ENCODE measurements around the gene HACL1.
"Not testable (repeated sequence)": the region's sequence is repeated elsewhere in the genome, so short reads cannot be mapped to it uniquely, and the experiment has no call there.

Gene HACL1

DNA sequence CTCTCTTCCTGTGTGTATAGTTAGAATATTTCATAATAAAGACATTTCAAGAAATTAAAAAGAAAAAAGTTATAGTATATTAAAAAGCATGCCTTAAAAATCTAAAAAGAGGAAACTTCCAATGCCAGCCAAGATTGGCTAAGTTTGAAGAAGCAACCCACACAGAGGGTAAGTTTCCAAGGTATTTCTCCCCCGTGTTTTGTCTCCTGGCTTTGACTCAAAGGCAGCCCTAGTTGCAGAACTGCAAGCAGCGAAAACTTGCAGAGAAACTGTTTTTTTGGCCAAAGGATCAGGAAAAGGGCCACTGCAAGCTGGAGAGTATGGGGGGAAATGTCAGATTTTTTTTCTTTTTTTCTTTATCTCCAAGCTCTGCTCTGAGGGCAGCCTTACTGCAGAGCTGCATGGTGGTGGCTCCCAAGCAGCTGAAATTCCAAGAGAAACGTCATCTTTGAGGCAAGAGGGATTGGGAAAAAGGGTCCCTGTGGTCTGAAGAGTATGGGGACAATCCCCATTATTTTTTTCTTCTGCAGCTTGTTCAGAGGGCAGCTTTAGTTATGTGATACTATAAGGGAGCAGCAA, 23.0 kb downstream of the HACL1 start:
- DNase-seq: no peak

- DNase-seq: no peak
Measured at GRCh38 chr3:15576475-15576874, 24.9 kb downstream of the HACL1 start.

DNA sequence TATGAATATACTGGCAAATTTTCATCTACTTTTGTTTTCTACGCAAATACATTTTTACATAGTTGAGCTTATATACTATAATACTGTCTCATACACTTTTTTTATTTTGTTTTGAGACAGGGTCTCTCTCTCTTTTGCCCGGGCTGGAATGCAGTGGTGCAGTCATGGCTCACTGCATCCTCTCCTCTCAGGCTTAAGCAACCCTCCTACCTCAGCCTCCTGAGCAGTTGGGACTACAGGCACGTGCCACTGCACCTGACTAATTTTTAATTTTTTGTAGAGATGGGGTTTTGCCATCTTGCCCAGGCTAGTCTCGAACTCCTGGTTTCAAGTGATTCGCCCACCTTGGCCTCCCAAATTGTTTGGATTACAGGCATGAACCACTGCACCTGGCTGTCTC, 25.9 kb downstream of the HACL1 start:
- no peak for DNase-seq

- DNase-seq: no peak
Measured at GRCh38 chr3:15572138-15572537, 29.2 kb downstream of the HACL1 start.

DNA sequence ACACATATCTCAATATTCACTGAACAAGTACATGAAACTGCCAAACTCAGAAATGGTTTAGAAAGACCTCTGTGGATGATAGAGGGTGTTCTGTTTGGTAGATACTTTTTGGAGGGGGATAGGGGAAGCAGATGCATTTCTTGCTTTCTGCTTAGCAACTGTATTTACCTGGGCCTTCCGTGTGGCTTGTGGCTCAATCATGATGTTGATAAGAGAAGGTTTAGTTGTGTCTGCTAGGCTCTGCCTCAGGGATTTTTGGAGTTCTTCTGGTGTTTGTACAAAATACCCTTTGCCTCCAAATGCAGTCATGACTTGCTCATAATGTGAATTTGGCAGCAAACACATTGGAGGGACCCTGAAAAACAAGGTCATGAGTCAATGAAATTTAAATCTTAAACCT, 38.2 kb downstream of the HACL1 start:
- DNase-seq: no peak

DNA sequence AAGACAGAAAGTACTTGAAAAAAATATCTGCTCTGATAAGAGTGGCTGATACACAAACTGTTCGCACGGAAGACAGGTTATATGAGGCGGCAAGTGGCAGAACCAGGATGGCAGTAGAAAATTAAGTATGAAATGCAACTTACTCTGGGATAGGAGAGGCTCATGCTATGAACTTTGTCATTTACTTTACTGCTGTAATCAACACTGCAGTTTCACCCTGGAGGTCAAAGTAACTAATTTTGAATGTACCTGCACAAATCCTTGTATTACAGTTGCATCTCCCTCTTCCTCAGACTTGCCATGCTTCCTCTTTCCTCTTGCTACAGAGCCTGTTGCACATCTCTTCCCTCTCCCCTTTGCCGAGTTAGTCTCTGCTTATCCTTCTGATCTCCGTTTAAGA, 38.8 kb downstream of the HACL1 start:
- DNase-seq: no peak

DNA sequence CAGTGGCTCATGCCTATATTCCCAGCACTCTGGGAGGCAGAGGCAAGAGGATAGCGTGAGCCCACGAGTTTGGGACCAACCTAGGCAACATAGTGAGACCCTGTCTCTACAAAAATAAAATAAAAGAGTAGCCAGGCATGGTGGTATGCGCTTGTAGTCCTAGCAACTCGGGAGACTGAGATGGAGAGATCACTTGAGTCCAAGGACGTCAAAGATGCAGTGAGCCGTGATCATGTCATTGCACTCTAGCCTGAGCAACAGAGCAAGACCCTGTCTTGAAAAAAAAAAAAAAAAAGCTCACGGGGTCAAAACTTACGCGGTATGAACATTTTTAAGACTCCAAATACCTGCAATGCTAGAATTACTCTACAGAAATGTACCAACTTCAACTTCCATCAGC, 42.8 kb downstream of the HACL1 start:
- DNase-seq: no peak

GRCh38 chr3:15557511-15557946, 43.8 kb downstream of the HACL1 start:
- DNase-seq: peak; percentile 74 to 89

DNA sequence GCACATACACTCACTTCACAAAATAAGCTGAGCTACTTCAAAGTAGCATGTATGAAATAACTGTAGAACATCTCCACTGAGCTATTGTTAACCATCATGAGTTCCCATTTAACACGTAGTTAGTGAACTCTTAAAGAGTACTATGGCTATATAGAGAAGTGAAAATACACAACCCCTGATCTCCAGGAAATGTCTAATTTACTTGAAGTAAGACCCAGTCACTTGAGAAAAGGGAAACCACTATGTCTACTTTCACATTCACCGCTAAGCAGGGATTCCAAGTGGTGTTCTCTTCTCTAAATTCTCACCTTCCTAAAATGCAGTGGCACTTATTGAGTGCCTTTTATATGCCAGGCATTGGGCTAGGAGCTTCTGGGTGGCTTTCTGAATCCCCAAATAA, 44.9 kb downstream of the HACL1 start:
- DNase-seq: peak in 1 of 2 donors; percentile 39

DNA sequence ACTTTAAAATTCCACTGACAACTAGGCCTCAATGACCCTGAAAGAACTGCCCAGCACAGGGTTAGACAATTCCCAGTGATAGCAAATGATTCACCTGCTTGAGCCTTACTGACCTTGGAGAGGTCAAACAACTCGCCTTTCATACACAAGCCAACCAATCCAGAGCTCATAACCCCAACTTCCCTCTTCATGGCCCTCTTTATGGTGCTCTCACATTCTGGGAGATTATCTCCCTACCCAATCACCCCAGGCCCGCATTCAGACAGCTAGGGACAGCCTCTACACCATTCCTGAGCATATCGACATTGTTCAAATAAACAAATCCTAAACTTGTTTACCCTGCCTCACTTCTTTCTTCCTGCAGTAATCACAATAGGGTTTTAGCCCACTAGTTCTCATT, 47.6 kb downstream of the HACL1 start:
- DNase-seq: no peak

DNA sequence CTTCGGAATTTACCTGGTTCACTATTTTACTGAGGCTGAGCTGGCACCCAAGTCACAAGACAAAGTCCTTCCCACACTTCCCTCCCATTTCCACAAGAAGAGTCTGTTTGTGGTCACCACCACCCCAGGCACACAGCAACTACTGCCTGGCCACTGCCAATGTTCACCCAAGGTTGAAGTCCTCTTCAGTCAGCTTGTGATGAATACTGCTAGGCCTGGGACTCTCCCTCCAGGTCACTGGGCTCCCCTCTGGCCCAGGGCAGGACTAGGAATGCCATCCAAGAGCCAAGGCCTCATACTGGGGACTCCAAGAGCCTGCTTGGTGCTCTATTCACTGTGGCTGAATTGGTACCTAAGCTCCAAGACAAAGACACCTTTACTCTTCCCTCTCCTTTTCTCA, 49.5 kb downstream of the HACL1 start:
- DNase-seq: no peak

- DNase-seq: no peak
Measured at GRCh38 chr3:15549846-15550245, 51.5 kb downstream of the HACL1 start.

DNA sequence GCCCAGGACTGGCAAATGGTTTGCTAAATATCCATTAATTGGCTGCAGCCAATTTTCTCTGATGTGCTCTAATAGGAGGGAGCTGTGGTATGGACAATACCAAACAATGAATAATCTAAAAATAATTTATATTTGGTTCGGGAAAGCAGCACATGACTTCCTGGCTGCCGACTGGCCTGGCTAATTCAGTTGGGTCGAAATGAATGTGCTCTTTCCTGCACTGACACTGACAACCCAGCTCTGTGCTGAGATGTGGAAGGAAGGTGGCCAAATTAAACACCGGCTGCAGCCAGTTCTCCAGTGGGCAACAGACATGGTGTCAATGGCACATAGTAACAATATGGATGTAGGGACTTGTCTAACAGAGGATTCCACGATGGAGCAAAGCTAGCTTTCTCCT, 58.8 kb downstream of the HACL1 start:
- DNase-seq: no peak

GRCh38 chr3:15541371-15541770, 60.0 kb downstream of the HACL1 start:
- no peak for DNase-seq

DNA sequence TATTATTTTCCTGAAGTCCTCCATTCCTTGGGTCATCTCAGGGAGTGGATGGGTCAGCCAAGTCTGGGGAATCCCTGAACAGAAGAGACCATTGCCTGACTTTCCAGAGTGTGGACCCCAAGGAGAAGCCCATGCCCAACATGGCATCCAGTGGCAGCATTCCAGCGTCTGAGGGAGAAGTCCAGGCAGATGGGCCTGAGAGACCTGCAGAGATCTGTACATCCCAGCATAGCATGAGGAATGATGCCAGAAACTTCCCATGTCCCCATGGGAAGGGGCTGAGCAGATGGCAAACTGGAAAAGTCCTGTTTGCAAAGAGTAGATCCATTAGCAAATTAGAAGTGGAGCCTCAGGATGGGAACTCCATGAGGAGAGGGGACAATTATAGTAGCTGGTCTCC, 62.3 kb downstream of the HACL1 start:
- no peak for DNase-seq

DNA sequence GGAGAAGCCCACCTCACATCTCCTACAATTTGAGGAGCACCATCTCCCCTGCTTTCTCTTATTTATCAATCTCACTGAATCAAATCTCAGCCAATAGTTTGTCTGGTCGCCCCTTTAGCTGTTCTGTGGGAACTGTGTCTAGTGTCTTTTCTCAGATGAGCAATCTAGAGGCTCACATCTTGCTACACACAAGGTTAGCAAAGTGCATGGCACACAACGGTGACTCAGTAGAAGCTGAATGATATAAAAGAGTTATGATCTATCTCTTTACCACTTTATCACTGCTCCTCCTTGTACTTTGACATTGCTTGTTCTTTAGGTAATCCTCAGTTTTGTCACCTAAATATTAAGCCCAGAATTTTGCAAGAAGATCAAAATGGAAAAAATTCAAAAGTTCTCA, 63.0 kb downstream of the HACL1 start:
- no peak for DNase-seq

DNA sequence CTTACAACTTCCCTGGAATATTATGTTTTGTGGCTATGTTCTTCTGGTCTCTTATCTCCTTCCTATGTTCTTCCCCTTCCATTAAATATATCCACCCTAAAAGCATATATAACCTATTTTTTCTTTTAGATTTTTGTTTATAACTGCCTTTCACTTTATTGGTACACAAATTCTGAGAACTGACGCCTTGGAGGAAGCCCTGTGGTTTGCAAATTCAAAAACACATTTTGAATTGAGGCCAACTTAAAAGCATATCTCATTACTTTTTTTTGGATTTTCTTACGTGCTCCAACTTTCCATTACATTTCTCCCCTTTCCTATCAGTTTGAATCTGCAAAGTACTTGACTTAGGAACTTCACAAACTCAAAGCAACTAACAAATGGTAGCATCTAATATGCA, 64.5 kb downstream of the HACL1 start:
- DNase-seq: peak in 1 of 2 donors; percentile 35

DNA sequence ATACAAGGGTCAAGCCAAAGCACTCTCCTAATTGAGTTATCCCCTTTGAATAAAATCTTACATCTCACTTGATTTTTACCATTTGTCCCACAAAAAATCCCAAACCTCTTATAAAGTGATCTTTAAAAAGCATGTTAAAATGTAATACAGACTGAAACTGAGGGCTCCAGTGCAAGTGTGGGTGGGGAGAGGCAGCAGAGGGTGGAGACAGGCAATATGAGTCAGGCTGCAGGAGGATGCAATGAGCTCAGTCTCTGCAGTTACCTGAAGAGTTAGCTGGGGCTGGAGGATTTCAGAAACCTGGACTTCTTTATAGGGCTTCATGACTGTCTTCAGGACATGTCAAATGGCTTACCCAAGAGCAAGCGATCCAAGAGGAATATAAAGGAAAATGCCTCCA, 65.6 kb downstream of the HACL1 start:
- DNase-seq: no peak

GRCh38 chr3:15532614-15533013, 68.8 kb downstream of the HACL1 start:
- not testable (repeated sequence) for DNase-seq

DNA sequence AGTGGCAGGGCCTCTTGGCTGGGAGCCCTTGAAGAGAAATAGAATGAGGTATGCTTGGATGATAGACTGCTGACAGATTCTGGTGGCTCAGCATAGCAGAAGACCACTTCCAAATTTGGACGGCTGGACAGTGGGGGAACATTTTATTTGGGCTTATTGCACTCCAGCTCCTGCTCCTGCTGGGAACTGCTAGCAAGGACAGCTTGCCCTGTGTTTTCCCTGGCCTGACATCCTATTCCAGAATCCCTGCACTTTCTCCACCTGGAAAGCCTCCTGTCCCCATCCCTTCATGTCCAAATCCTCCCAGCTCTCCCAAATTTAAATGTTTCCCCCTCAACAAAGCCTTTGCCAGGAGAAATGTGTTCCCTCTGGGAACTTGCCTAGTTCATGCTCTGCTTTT, 70.0 kb downstream of the HACL1 start:
- no peak for DNase-seq

- DNase-seq: peak in 1 of 2 donors; percentile 30
Measured at GRCh38 chr3:15528854-15529537, 72.4 kb downstream of the HACL1 start.

- no peak for DNase-seq
Measured at GRCh38 chr3:15527031-15527459, 74.3 kb downstream of the HACL1 start.

- no peak for DNase-seq
Measured at GRCh38 chr3:15525790-15526189, 75.6 kb downstream of the HACL1 start.

- no peak for DNase-seq
Measured at GRCh38 chr3:15523660-15524417, 77.5 kb downstream of the HACL1 start.

Data from CD4-positive, alpha-beta T cell treated with Interleukin-4 for 1 hour (primary cell).